B cell (primary cell): ENCODE measurements around the gene CLIC2. TPM values are rescaled to one million over a fixed set of nuclear protein-coding genes. Genes with fewer than 3 reads are reported as not detected.

Experiments
- ATAC-seq: fragments of 200-7000 bp; cut with Tn5 transposase; one replicate; pipeline ENCODE4 v1.10.0; 2021; ENCODE audit warnings: low read depth, mild to moderate bottlenecking, moderate number of reproducible peaks, moderate library complexity
- CTCF ChIA-PET: fragments of 350-600 bp; sonication (Branson Sonifier 250); formaldehyde crosslinking; loops from one replicate; lab custom pipeline; 2021; ENCODE audit warnings: antibody characterized with exemption, inconsistent platforms; lab: Charles Lee
- POLR2A ChIA-PET: fragments of 350-600 bp; sonication (Branson Sonifier 250); formaldehyde crosslinking; loops from one replicate; lab custom pipeline; 2021; ENCODE audit warnings: antibody characterized with exemption; lab: Charles Lee
- DNase-seq: peaks from one replicate; pipeline ENCODE4 v3.0.0; 2013
- H2AFZ ChIP-seq: 2 replicates; pipeline ENCODE4 v1.6.1; 2012; ENCODE audit warnings: mild to moderate bottlenecking, low read depth, low read length; ENCODE audit not compliant: insufficient read depth, poor library complexity, severe bottlenecking
- H3K27ac ChIP-seq, 2 donors: 1 replicate in 1 of 2; 2 replicates in 1 of 2; pipeline ENCODE4 v1.5.1; 2012 to 2013; ENCODE audit warnings: low read length in 2 of 2, mild to moderate bottlenecking in 2 of 2, moderate library complexity in 1 of 2
- H3K27me3 ChIP-seq, 4 experiments: fragments of 200-600 bp in 1 of 4; sonication (generic) in 1 of 4; replicated peaks in 1 of 4; 1 replicate in 2 of 4; 2 replicates in 2 of 4; pipeline versions ENCODE4 v1.6.1 to v1.7.0; 2013 to 2016; ENCODE audit warnings: low read length in 3 of 4, mild to moderate bottlenecking in 2 of 4, mixed read lengths in 1 of 4, moderate library complexity in 1 of 4; ENCODE audit not compliant: insufficient read depth in 4 of 4, control insufficient read depth in 3 of 4; ENCODE audit errors: control extremely low read depth in 1 of 4
- H3K36me3 ChIP-seq, 2 experiments: replicated peaks in 1 of 2; 1 replicate in 1 of 2; 2 replicates in 1 of 2; pipeline versions ENCODE4 v1.6.1 to v1.7.1; 2013; ENCODE audit warnings: low read length in 1 of 2; ENCODE audit not compliant: insufficient read depth in 2 of 2, control insufficient read depth in 1 of 2; ENCODE audit errors: control extremely low read depth in 1 of 2, extremely low read depth in 1 of 2
- H3K4me1 ChIP-seq, 2 donors: fragments of 200-600 bp in 1 of 2; sonication (generic) in 1 of 2; 1 replicate in 1 of 2; 2 replicates in 1 of 2; pipeline versions ENCODE4 v1.5.1 to v1.6.1; 2013 to 2017; ENCODE audit warnings: low read length in 2 of 2; ENCODE audit not compliant: control insufficient read depth in 2 of 2, insufficient read depth in 2 of 2
- H3K4me2 ChIP-seq: replicated peaks from 2 replicates; pipeline ENCODE3; 2012; ENCODE audit warnings: mild to moderate bottlenecking, low read depth, low read length; ENCODE audit not compliant: poor library complexity, severe bottlenecking
- H3K4me3 ChIP-seq, 5 experiments: fragments of 200-600 bp in 1 of 5; sonication (generic) in 1 of 5; 1 replicate in 3 of 5; 2 replicates in 2 of 5; pipeline versions ENCODE4 v1.5.1 to v1.7.0; 2011 to 2016; ENCODE audit warnings: low read length in 4 of 5, mild to moderate bottlenecking in 4 of 5, low read depth in 2 of 5, control low read depth in 1 of 5, moderate library complexity in 1 of 5; ENCODE audit not compliant: insufficient read depth in 1 of 5; ENCODE audit errors: control extremely low read depth in 1 of 5, extremely low read depth in 1 of 5
- H3K79me2 ChIP-seq: fragments of 200-600 bp; sonication (generic); one replicate; pipeline ENCODE4 v1.6.0; 2016; ENCODE audit warnings: low read length; ENCODE audit not compliant: control insufficient read depth, insufficient read depth
- H3K9ac ChIP-seq: fragments of 200-600 bp; sonication (generic); 2 replicates; pipeline ENCODE4 v1.6.1; 2017; ENCODE audit warnings: mild to moderate bottlenecking, low read length, moderate library complexity
- H3K9me3 ChIP-seq, 3 donors: one replicate each; pipeline versions ENCODE4 v1.6.1 to v1.7.1; 2013; ENCODE audit warnings: low read length in 2 of 3; ENCODE audit not compliant: control insufficient read depth in 2 of 3, insufficient read depth in 1 of 3; ENCODE audit errors: control extremely low read depth in 1 of 3
- H4K20me1 ChIP-seq: 2 replicates; pipeline ENCODE4 v1.6.0; 2012; ENCODE audit warnings: mild to moderate bottlenecking, low read length; ENCODE audit not compliant: insufficient read depth, control insufficient read depth, poor library complexity, severe bottlenecking
- H3K27ac Mint-ChIP-seq: one replicate; pipeline ENCODE4 v1.8.0; 2021; ENCODE audit warnings: mixed read lengths
- H3K27me3 Mint-ChIP-seq: one replicate; pipeline ENCODE4 v1.8.0; 2021; ENCODE audit warnings: mixed read lengths
- H3K4me1 Mint-ChIP-seq: one replicate; pipeline ENCODE4 v1.8.0; 2021; ENCODE audit warnings: mixed read lengths
- H3K4me3 Mint-ChIP-seq: one replicate; pipeline ENCODE4 v1.8.0; 2021; ENCODE audit warnings: mixed read lengths
- H3K9me3 Mint-ChIP-seq: one replicate; pipeline ENCODE4 v1.8.0; 2022; ENCODE audit warnings: mixed read lengths; ENCODE audit not compliant: insufficient read depth
- CTCF ChIP-seq: fragments of 200-600 bp; IDR thresholded peaks from one replicate; pipeline ENCODE4 v1.8.0; 2022; ENCODE audit warnings: antibody characterized with exemption, mild to moderate bottlenecking
- EZH2 ChIP-seq: IDR thresholded peaks from 2 replicates; pipeline ENCODE4 v1.6.1; 2012; ENCODE audit warnings: borderline replicate concordance, low read depth, mild to moderate bottlenecking, moderate library complexity, low read length; ENCODE audit not compliant: insufficient read depth, poor library complexity, severe bottlenecking
- WGBS: methylation state at CpG from one replicate; pipeline ENCODE4 v1.1.5; 2013; ENCODE audit warnings: missing lambda C conversion rate; ENCODE audit not compliant: insufficient coverage; 5-methylcytosine and 5-hydroxymethylcytosine counted together
- intact Hi-C: fragments of 100-400 bp; cut with micrococcal nuclease; formaldehyde crosslinking; loops from one replicate; pipeline ENCODE4 v1.10.0; 2022
- polyA plus RNA-seq: library from polyadenylated mRNA; depleted of rRNA; stranded (reverse); fragments of >200 nt; gene quantifications from 2 replicates; pipeline ENCODE4 v1.2.3, GENCODE V29; 2012
- total RNA-seq, 2 donors: library from RNA; stranded (reverse); fragments of 120-200 nt in 1 of 2; gene quantifications; 1 replicate in 1 of 2; 2 replicates in 1 of 2; pipeline versions ENCODE4 v1.2.3 to v1.2.4, GENCODE V29; 2013 to 2022

Gene CLIC2
- total and polyA plus RNA-seq, 2 donors (not counting 1 experiment from before 2014, with no cell fraction given), result 0.15 to 0.16 TPM

GRCh38 chrX:155293771-155294170 lies 40.6 kb downstream of the CLIC2 start:
- no peaks in the 10 kb centered on the region for H3K27me3 Mint-ChIP-seq
- no peaks in the 10 kb centered on the region for H3K4me1 ChIP-seq
- intact Hi-C loops, result no loop called here
- H3K4me1 Mint-ChIP-seq, result no peaks in the 10 kb centered on the region
- no peak for DNase-seq
- no peak overlapping the region for H3K9ac ChIP-seq
- ChIA-PET POLR2A (no interaction called here), CTCF (no interaction called here)
- H3K9me3 ChIP-seq, result no peaks in the 10 kb centered on the region
- no peaks in the 10 kb centered on the region for H4K20me1 ChIP-seq
- H3K27ac ChIP-seq, result no peak overlapping the region
- no peak overlapping the region for H3K4me2 ChIP-seq
- H3K4me3 ChIP-seq, result no peak overlapping the region
- no peaks in the 10 kb centered on the region for H3K9me3 Mint-ChIP-seq
- no peak overlapping the region for H3K4me3 Mint-ChIP-seq
- no peaks in the 10 kb centered on the region for H3K27me3 ChIP-seq
- H2AFZ ChIP-seq, result no peak overlapping the region
- no peak for ATAC-seq
- TF ChIP-seq CTCF (no peak), EZH2 (no peak)
- no peak overlapping the region for H3K27ac Mint-ChIP-seq
- no peaks in the 10 kb centered on the region for H3K79me2 ChIP-seq
- H3K36me3 ChIP-seq, result no peaks in the 10 kb centered on the region

- Mint-ChIP-seq H3K27me3 (peaks cover 3% of the 10 kb centered on the region), H3K9me3 (no peaks in the 10 kb centered on the region), H3K27ac (no peak overlapping the region), H3K4me3 (no peak overlapping the region), H3K4me1 (no peaks in the 10 kb centered on the region)
- ATAC-seq (no peak), DNase-seq (no peak)
- H3K9ac ChIP-seq, result no peak overlapping the region
- no peaks in the 10 kb centered on the region for H3K9me3 ChIP-seq
- intact Hi-C loops, result no loop called here
- no peak overlapping the region for H2AFZ ChIP-seq
- POLR2A ChIA-PET, result no interaction called here
- TF ChIP-seq CTCF, result no peak
- no peak for TF ChIP-seq EZH2
- no peak overlapping the region for H3K4me2 ChIP-seq
- H3K27me3 ChIP-seq, result no peaks in the 10 kb centered on the region
- H3K36me3 ChIP-seq, result no peaks in the 10 kb centered on the region
- no peak overlapping the region for H3K27ac ChIP-seq
- H4K20me1 ChIP-seq, result no peaks in the 10 kb centered on the region
- no peaks in the 10 kb centered on the region for H3K79me2 ChIP-seq
- CTCF ChIA-PET, result no interaction called here
- H3K4me3 ChIP-seq, result no peak overlapping the region
- WGBS, result no CpG with 5 or more reads among the region's 1 CpG
- H3K4me1 ChIP-seq, result no peaks in the 10 kb centered on the region
These were observed 54.5 kb downstream of the CLIC2 start for GRCh38 chrX:155279873-155280272.
